Medulla oblongata (tissue), 1 donor: ENCODE measurements around the gene FOXO3.
A peak's percentile ranks its signal among the peaks of the same experiment; 100 is the strongest.
"Not testable (repeated sequence)": the region's sequence is repeated elsewhere in the genome, so short reads cannot be mapped to it uniquely, and the experiment has no call there.

Experiments used
- DNase-seq: peaks from one replicate; pipeline ENCODE4 v3.0.0-alpha.2; 2015; ENCODE audit errors: extremely low spot score

The FOXO3 gene

DNA sequence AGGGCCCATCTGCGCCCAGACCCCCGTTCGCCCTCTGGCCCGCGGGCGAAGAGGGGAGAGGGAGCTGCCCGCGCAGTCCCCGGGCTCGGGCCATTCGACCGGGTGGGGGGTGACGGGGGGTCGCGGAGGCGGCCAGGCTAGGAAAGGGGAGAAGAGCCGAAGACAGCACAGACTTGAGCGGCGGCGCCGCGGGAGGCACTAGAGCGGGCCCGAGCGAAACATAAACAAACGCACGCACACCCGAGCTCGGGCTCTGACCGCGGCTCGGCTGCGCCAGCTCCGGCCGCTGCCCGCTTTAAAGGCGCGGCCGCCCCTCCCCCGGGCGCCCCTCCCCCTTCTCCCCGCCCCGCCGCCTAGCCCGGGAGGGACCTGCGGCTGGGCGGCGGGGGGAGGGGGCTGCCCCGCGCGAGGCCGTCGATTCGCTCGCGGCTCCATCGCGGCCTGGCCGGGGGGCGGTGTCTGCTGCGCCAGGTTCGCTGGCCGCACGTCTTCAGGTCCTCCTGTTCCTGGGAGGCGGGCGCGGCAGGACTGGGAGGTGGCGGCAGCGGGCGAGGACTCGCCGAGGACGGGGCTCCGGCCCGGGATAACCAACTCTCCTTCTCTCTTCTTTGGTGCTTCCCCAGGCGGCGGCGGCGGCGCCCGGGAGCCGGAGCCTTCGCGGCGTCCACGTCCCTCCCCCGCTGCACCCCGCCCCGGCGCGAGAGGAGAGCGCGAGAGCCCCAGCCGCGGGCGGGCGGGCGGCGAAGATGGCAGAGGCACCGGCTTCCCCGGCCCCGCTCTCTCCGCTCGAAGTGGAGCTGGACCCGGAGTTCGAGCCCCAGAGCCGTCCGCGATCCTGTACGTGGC lies at the start of gene FOXO3:
Gene FOXO3, plus strand, starts transcription at position 455 of the 846 bp plus-strand sequence. Its CDS starts 292 bp downstream, at position 747.
- peak; percentile 89 for DNase-seq

DNA sequence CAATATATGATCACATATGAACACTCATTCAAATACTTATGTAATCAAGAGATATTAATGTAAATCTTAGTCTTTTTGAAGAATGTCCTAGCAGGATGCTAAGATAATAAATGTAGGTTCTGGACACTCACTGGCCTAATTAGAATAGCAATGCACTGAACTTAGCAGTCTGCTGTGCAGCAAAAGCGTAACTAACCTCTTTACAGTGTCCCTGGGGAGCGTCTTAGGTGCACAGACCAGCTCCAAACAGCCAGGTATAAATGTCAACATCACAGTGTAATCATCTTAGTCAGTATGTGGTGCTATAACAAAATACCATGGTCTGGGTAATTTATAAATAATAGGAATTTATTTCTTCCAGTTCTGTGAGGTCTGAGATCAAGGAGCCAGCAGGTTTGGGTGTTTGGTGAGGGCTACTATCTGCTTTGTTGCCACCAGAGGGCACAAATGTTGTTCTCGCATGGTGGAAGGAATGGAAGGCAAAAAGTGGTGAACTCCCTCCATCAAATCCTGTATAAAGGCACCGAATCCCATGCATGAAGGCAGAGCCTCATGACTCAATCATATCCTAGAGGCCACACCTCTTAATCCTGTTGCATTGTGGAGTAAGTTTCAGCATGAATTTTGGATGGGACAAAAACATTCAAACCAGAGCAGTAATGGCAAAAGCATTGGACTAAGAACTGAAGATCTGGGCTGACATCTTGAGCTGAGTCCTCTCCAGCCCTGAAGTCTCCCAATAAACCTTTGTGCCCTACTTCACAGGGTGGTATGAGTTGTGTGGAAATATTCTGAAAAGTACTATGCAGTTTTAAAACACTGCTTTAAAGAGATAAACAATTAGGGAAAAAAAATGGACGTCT lies 41.8 kb upstream of the FOXO3 start:
- no peak for DNase-seq

- no peak for DNase-seq
These were observed 39.1 kb upstream of the FOXO3 start for GRCh38 chr6:108521616-108522107.

- DNase-seq: no peak
These were observed 37.0 kb upstream of the FOXO3 start for GRCh38 chr6:108523697-108524096.

GRCh38 chr6:108524528-108525248 lies 36.0 kb upstream of the FOXO3 start:
- no peak for DNase-seq

GRCh38 chr6:108526739-108527174 lies 34.0 kb upstream of the FOXO3 start:
- DNase-seq: peak; percentile 57

DNA sequence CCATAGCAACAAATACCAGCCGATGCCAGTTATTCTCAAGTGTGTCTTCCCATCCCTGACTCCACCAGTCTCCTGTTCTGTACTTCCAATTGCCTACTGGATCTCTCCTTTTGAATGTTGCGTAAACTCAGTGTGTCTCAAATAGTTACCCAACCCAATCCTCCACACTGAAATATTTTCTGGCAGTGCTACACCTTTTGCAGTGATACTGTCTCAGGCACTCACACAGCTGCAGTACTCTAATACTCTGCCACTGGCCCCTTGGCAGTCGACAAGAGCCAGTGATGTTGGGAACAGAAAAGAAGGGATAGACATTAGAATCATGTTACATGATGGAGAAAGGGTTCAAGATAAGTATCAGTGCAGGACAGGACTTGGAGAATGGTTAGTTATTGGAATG lies 31.8 kb upstream of the FOXO3 start:
- DNase-seq: no peak

DNA sequence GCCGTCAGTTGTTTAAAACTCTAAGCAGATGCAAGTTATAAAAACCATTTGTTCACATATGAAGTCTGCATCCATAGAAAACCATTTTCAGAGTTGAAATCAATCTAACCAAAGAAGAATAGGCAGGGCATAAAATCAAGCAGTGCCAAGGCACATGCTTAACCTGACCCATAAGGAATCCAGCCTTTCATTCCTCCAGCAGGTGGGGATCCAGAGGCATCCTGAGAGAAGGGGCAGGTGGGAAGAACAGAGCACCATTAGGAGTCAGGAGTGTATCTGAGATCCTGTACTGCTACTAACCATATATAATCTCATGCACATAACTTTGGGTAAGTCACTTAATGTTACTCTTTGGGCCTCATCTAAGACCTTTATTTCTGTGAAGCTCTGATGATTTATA lies 29.4 kb upstream of the FOXO3 start:
- DNase-seq: no peak

- DNase-seq: no peak
These were observed 25.5 kb upstream of the FOXO3 start for GRCh38 chr6:108535114-108535742.

GRCh38 chr6:108535920-108536535 lies 24.7 kb upstream of the FOXO3 start:
- DNase-seq: not testable (repeated sequence)

GRCh38 chr6:108541843-108542759 lies 18.6 kb upstream of the FOXO3 start:
- DNase-seq: peak; percentile 89

DNA sequence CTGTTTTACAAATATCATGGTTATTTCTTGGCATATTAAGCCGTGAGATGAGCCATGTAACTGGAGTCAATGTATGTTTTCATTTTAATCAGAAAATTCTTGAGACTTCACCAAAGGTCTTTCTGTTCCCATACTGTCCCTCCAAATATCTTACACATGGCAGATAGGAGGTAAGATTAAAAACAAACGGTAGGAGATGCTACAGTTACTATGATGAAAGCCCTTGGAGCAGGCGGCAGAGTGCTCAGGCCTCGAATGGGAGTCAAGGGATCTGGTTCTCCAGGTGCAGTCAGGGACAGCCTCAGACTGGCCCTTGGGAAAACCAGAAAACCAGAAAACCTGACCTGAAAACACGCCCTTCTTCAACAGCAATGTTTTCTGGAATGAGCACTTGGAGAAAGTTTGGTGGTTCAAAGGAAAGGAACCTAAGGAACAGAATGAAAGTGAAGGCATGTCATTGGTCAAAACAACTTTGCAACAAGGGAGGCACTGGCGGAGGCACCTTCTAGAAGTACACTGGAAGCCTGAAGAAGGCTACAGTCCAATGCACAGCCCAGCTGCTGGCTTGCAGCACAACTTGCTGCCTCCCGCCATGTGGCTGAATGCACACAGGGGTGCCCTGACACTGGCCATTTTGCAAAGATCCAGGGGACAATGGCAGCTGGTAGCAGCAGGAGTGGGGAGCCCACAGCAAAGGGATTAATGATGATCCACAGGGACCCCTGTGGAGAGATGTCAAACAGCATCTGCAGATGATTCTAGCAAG lies 17.4 kb upstream of the FOXO3 start:
- DNase-seq: no peak

DNA sequence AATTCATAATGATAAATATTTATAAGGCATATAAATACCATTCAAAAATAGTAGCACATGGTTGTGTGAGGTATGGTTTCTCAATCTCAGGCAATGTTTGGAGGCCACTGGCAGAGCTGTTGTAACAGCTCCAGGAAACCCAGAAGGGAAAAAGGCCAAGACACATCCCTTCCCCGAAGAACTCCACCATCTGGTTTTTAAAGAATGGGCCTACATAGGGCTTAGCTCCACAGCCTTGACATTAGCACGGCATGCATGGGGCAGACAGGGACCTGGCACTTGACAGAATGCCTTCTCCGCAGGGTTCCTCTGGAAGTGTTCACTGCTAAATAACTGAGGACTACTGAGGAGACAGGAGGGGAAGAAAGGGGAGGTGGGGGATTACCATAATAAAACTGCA lies 16.1 kb upstream of the FOXO3 start:
- no peak for DNase-seq

DNA sequence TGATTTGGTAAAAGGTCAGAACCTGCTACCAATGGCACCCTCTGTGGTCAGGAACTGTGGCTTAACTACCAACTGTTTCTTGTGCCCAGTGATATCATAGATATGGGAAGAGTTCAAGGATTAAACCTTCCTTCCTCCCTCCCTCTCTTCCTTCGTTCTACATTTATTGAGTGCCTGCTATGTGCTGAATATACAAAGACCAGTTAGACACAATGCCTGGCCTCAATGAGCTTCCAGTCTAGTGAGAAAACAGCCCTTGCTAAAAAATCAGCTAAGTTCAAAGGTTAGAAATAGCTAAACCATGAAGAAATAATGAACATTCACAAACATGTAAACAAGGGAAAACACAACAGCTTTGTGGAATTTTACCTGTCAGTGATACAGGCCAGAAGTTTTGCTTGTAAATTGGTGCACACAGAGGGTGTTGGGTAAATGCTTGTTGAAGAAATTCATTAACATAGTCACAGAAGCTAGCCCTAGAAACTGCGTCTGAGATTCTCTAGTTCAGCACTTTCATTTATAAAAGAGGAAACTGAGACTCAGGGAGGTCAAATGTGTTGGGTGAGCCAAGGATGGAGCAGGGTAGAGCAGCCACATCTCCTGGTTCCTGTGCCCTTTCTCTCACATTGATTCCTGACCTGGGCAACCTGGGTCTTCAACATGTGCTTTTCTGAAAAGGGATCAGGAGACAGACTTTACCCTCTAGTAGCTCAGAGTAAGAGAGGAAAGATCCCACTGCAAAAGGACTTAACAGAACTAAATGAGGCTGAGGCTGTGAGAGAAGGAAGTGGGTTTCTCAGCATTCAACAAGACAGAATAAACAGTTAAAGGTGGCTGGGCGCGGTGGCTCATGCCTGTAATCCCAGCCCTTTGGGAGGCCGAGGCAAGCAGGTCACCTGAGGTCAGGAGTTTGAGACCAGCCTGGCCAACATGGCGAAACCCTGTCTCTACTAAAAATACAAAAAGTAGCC lies 14.4 kb upstream of the FOXO3 start:
- DNase-seq: peak; percentile 32

GRCh38 chr6:108549241-108549640 lies 11.5 kb upstream of the FOXO3 start:
- no peak for DNase-seq

GRCh38 chr6:108549741-108550140 lies 11.0 kb upstream of the FOXO3 start:
- DNase-seq: no peak

DNA sequence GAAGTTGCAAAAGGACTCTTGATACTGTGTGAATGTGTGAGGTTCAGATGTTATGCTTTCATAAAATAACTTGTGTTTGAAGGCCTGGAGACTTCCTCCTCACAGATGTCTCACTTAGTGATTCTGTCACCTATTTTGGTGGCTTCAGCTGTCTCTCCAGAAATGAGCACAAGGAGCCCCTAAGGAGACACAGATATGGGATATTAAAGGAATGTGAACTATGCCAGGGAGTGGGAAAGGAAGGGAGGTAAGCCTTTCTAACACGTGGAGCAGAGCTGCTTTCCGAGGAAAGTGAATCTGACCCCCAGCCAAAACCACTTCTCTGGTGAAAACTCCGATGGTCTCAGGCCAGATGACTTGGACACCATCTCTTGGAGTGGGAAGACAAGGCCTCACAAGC lies 10.5 kb upstream of the FOXO3 start:
- DNase-seq: no peak
